SK-N-MC (cell line): ENCODE measurements around the gene ZMYND10.

Source experiments
- EZH2 ChIP-seq: fragments of 200-600 bp; sonication (generic); IDR thresholded peaks from one replicate; pipeline ENCODE4 v1.6.1; 2017; ENCODE audit warnings: antibody characterized with exemption
- FOXP2 ChIP-seq: optimal IDR thresholded peaks from 2 replicates; pipeline ENCODE3; 2011; ENCODE audit warnings: mild to moderate bottlenecking, moderate library complexity; ENCODE audit not compliant: insufficient read depth; ENCODE audit errors: extremely low read length, control extremely low read depth
- POLR2AphosphoS5 ChIP-seq: IDR thresholded peaks from 2 replicates; pipeline ENCODE4 v1.6.1; 2012; ENCODE audit warnings: mild to moderate bottlenecking, low read depth, low read length, borderline replicate concordance

DNA sequence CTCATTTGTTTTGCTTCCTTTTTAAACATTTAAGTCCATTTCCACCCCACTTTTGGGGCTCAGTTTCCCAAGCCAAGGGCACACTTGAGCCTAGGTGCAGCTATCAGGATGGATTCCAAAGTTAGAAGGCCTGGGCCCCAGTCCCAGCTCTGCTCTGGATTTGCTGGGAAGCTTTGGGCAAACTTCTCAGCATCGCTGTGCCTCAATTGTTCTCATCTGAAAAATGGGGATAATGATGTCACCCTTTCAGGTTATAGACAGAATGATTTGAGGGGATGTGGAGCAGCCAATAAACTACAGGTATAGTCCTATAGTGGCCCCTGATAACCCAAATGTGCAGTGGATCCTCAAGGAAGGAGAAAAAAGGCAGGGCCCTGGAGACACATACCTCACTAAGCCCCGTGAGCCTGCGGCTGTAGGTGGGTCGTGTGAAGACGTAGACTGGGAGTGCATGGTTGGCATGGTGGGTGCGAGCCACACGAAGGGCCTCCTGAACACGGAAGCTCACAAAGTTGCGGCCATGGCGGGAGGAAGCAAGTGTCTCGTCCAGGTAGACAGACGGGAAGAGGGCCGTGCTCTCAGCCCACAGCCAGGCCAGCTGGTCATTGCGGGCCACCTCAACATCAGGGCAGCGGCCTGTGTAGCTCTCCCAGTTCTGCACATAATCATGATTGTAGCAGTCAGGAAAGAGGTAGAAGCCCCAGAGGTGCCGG, 26.2 kb downstream of the ZMYND10 start:
- TF ChIP-seq EZH2 (no peak), POLR2AphosphoS5 (no peak), FOXP2 (no peak)
